ENCODE results near the gene RETREG1. TPM values are rescaled to one million over a fixed set of nuclear protein-coding genes. Genes with fewer than 3 reads are reported as not detected.
"Not testable (repeated sequence)": the region's sequence is repeated elsewhere in the genome, so short reads cannot be mapped to it uniquely, and the experiment has no call there.

RETREG1 gene
- total RNA-seq, 2 donors from 2014 or later: 102 to 180 TPM

GRCh38 chr5:16612007-16612406 lies 4.8 kb downstream of the RETREG1 start:
- DNase-seq (ENCODE audit: low spot score): no peak
- H3K9me3 ChIP-seq: no peaks in the 10 kb centered on the region
- peaks cover 0 to 15% of the 10 kb centered on the region in 2 donors for H3K4me1 ChIP-seq
- H3K27me3 ChIP-seq: no peaks in the 10 kb centered on the region
- H3K36me3 ChIP-seq: no peaks in the 10 kb centered on the region
- TF ChIP-seq, protein P1, sequence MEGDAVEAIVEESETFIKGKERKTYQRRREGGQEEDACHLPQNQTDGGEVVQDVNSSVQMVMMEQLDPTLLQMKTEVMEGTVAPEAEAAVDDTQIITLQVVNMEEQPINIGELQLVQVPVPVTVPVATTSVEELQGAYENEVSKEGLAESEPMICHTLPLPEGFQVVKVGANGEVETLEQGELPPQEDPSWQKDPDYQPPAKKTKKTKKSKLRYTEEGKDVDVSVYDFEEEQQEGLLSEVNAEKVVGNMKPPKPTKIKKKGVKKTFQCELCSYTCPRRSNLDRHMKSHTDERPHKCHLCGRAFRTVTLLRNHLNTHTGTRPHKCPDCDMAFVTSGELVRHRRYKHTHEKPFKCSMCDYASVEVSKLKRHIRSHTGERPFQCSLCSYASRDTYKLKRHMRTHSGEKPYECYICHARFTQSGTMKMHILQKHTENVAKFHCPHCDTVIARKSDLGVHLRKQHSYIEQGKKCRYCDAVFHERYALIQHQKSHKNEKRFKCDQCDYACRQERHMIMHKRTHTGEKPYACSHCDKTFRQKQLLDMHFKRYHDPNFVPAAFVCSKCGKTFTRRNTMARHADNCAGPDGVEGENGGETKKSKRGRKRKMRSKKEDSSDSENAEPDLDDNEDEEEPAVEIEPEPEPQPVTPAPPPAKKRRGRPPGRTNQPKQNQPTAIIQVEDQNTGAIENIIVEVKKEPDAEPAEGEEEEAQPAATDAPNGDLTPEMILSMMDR (IDR thresholded peaks at IDR 0.05): no peak
- H3K4me3 ChIP-seq: no peak overlapping the region
- no peak overlapping the region for H3K27ac ChIP-seq

- not testable (repeated sequence) for H3K27me3 ChIP-seq; H3K9me3 ChIP-seq; H3K4me1 ChIP-seq; H3K27ac ChIP-seq; H3K4me3 ChIP-seq; DNase-seq (ENCODE audit: low spot score); H3K36me3 ChIP-seq
These were observed 5.9 kb downstream of the RETREG1 start for GRCh38 chr5:16610896-16611295.

GRCh38 chr5:16609412-16609811 lies 7.4 kb downstream of the RETREG1 start:
- DNase-seq (ENCODE audit: low spot score): no peak
- H3K4me1 ChIP-seq: peaks cover 0 to 7% of the 10 kb centered on the region in 2 donors
- no peak overlapping the region for H3K4me3 ChIP-seq
- H3K27me3 ChIP-seq: no peaks in the 10 kb centered on the region
- no peaks in the 10 kb centered on the region for H3K36me3 ChIP-seq
- no peak overlapping the region for H3K27ac ChIP-seq
- TF ChIP-seq, protein P1 (IDR thresholded peaks at IDR 0.05): no peak
- no peaks in the 10 kb centered on the region for H3K9me3 ChIP-seq

DNA sequence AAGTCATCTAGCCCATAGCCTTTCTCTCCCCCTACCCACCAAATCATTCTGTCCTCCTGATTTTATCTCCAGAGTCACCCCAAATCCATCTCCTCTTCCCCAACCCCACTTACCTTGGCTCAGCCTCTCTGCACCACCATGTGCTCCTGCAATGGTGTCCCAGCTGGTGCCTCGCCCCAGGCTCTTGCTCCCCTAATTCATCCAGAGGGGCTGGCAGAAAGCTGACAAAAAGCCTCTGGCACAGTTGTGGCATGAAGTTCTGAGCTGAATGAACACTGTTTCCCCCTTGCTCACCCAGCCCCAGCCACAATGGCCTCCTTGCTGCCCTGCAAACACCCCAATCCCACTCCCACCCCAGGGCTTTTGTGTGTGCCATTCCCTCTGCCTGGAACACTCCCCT lies 10.2 kb downstream of the RETREG1 start:
- TF ChIP-seq, protein P1 (IDR thresholded peaks at IDR 0.05): no peak
- Histone ChIP-seq H3K27ac (no peak overlapping the region), H3K4me1 (peaks cover 0 to 8% of the 10 kb centered on the region in 2 donors), H3K4me3 (no peak overlapping the region), H3K27me3 (no peaks in the 10 kb centered on the region), H3K9me3 (no peaks in the 10 kb centered on the region), H3K36me3 (no peaks in the 10 kb centered on the region)
- no peak for DNase-seq (ENCODE audit: low spot score)

GRCh38 chr5:16603701-16604100 lies 13.1 kb downstream of the RETREG1 start:
- TF ChIP-seq, protein P1 (IDR thresholded peaks at IDR 0.05): no peak
- no peaks in the 10 kb centered on the region for H3K36me3 ChIP-seq
- H3K9me3 ChIP-seq: no peaks in the 10 kb centered on the region
- no peaks in the 10 kb centered on the region for H3K27me3 ChIP-seq
- no peak overlapping the region for H3K27ac ChIP-seq
- DNase-seq (ENCODE audit: low spot score): no peak
- H3K4me3 ChIP-seq: no peak overlapping the region
- peaks cover 0 to 25% of the 10 kb centered on the region in 2 donors for H3K4me1 ChIP-seq

- no peaks in the 10 kb centered on the region for H3K36me3 ChIP-seq
- peaks cover 0 to 27% of the 10 kb centered on the region in 2 donors for H3K4me1 ChIP-seq
- H3K27me3 ChIP-seq: no peaks in the 10 kb centered on the region
- no peak overlapping the region for H3K4me3 ChIP-seq
- H3K27ac ChIP-seq: no peak overlapping the region
- H3K9me3 ChIP-seq: no peaks in the 10 kb centered on the region
- DNase-seq (ENCODE audit: low spot score): no peak
- TF ChIP-seq, protein P1 (IDR thresholded peaks at IDR 0.05): no peak
These were observed 13.5 kb downstream of the RETREG1 start for GRCh38 chr5:16603295-16603694.
